HL-60 (cell line): Measurements from ENCODE around the gene PARS2.

Experiments used
- DNase-seq, 2 experiments: peaks; one replicate each; pipeline ENCODE4 v3.0.0-alpha.2; 2010 to 2020; ENCODE audit warnings: low read depth in 1 of 2, low spot score in 1 of 2
- H3K27ac ChIP-seq: fragments of 250-450 bp; sonication (Bioruptor Pico); replicated peaks from 2 replicates; pipeline ENCODE4 v1.5.1; 2020; ENCODE audit warnings: mild to moderate bottlenecking, moderate library complexity
- H3K27me3 ChIP-seq: fragments of 250-450 bp; sonication (Bioruptor Pico); 2 replicates; pipeline ENCODE4 v1.5.1; 2021; ENCODE audit warnings: mild to moderate bottlenecking, moderate library complexity; ENCODE audit not compliant: insufficient read depth, poor library complexity, severe bottlenecking
- H3K4me3 ChIP-seq: replicated peaks from 2 replicates; pipeline ENCODE4 v1.5.1; 2011; ENCODE audit warnings: mild to moderate bottlenecking, control low read depth, low read length; ENCODE audit not compliant: insufficient read depth
- CTCF ChIP-seq: IDR thresholded peaks from one replicate; pipeline ENCODE4 v1.5.1; 2011; ENCODE audit warnings: low read length, control low read depth, inconsistent platforms; ENCODE audit not compliant: insufficient read depth
- GABPA ChIP-seq: IDR thresholded peaks from 2 replicates; pipeline ENCODE4 v1.6.1; 2012; ENCODE audit warnings: low read depth
- POLR2AphosphoS5 ChIP-seq: IDR thresholded peaks from 2 replicates; pipeline ENCODE4 v1.6.1; 2012; ENCODE audit warnings: low read depth
- REST ChIP-seq: IDR thresholded peaks from 2 replicates; pipeline ENCODE4 v1.6.1; 2012; ENCODE audit warnings: low read depth; ENCODE audit not compliant: insufficient replicate concordance
- SPI1 ChIP-seq: IDR thresholded peaks from 2 replicates; pipeline ENCODE4 v1.6.1; 2012; ENCODE audit warnings: low read depth, mild to moderate bottlenecking, borderline replicate concordance

Gene PARS2

GRCh38 chr1:54774820-54775498 is 10.6 kb upstream of the PARS2 start:
- no peak for DNase-seq
- TF ChIP-seq CTCF: no peak
- TF ChIP-seq GABPA: no peak
- TF ChIP-seq POLR2AphosphoS5: no peak
- no peak for TF ChIP-seq REST
- no peak for TF ChIP-seq SPI1
- no peaks in the 10 kb centered on the region for H3K27me3 ChIP-seq
- H3K4me3 ChIP-seq: no peak overlapping the region
- H3K27ac ChIP-seq: no peak overlapping the region

GRCh38 chr1:54772951-54773350 is 8.6 kb upstream of the PARS2 start:
- Histone ChIP-seq H3K4me3 (no peak overlapping the region), H3K27ac (no peak overlapping the region), H3K27me3 (no peaks in the 10 kb centered on the region)
- TF ChIP-seq REST: no peak
- no peak for TF ChIP-seq SPI1
- no peak for TF ChIP-seq POLR2AphosphoS5
- TF ChIP-seq GABPA: no peak
- no peak for TF ChIP-seq CTCF
- no peak for DNase-seq

- Histone ChIP-seq H3K27ac (no peak overlapping the region), H3K4me3 (no peak overlapping the region), H3K27me3 (no peaks in the 10 kb centered on the region)
- TF ChIP-seq GABPA: no peak
- TF ChIP-seq POLR2AphosphoS5: no peak
- no peak for TF ChIP-seq REST
- no peak for TF ChIP-seq CTCF
- no peak for TF ChIP-seq SPI1
- DNase-seq: no peak
Measured at GRCh38 chr1:54768093-54768492, 3.8 kb upstream of the PARS2 start.
